NK-92 (cell line): ENCODE measurements around the gene MYL6B.

ENCODE experiments used
- DNase-seq: peaks from one replicate; lab custom pipeline; 2025; ENCODE audit not compliant: unreplicated experiment; lab: John Stamatoyannopoulos, UW

MYL6B gene

DNA sequence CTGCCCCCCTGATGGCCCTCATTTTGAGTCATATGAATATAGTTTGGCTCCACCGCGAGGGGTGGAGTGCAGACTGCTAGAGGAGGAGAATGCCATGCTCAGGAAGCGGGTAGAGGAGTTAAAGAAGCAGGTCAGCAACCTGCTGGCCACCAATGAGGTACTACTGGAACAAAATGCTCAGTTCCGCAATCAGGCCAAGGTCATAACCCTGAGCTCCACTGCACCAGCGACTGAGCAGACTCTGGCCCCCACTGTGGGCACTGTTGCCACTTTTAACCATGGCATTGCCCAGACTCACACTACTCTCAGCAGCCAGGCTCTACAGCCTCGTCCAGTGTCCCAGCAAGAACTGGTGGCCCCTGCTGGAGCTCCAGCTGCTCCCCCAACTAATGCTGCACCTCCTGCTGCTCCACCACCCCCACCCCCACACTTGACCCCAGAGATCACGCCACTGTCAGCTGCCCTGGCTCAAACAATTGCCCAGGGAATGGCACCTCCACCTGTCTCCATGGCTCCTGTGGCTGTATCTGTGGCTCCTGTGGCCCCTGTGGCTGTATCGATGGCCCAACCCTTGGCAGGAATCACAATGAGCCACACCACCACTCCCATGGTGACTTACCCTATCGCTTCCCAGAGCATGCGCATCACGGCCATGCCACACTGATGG is 31.1 kb upstream of the MYL6B start:
- DNase-seq = no peak

GRCh38 chr12:56122637-56123036 is 29.8 kb upstream of the MYL6B start:
- DNase-seq = no peak

GRCh38 chr12:56124133-56124532 is 28.3 kb upstream of the MYL6B start:
- no peak for DNase-seq

- DNase-seq = no peak
These were observed 25.6 kb upstream of the MYL6B start for GRCh38 chr12:56126732-56127239.

DNA sequence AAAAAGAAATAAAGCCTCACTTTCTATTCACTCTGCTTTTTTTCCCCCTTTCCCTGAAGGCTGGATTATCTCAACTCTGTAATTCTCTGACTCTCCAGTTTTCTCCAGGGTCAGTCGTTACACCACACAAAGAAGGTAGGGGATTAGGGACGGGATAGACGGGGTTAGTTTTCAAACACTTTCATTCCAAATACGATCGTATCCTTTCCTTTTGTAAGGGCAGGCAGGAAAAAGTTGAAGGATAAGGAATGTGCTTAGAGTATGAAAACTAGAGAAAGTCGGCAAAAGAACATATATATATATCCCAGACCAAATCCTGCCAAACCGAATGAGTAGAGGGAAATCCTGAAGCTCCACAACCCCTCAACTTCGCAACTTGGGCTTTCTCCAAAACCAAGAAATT is 24.9 kb upstream of the MYL6B start:
- no peak for DNase-seq

GRCh38 chr12:56127888-56128669 is 24.3 kb upstream of the MYL6B start, which contains the start of gene ESYT1:
Gene ESYT1, plus strand, starts transcription at chr12:56128267. Its CDS starts 53 bp downstream, at chr12:56128320.
- DNase-seq = peak; percentile 93

GRCh38 chr12:56128670-56129205 is 23.6 kb upstream of the MYL6B start:
- no peak for DNase-seq

- DNase-seq = no peak
These were observed 23.0 kb upstream of the MYL6B start for GRCh38 chr12:56129206-56129941.

DNA sequence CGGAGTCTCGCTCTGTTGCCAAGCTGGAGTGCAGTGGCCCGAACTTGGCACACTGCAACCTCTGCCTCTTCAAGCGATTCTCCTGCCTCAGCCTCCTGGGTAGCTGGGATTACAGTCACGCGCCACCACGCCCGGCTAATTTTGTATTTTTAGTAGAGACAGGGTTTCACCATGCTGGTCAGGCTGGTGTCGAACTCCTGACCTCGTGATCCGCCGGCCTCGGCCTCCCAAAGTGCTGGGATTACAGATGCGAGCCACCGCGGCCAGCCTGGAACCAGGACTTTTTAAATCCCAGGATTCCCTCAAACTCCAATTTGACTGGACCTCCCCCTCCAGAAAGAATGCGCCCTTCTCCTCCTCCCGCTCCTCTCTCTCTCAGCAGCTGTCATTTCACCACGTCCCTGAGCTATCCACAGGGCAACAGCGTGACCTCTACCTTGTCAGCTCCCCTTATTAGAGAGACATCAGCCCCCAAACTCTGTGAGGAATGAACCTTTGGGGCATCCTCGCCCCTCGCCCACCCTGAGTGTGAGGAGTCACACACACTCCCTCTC is 22.4 kb upstream of the MYL6B start:
- DNase-seq = no peak

- no peak for DNase-seq
These were observed 21.5 kb upstream of the MYL6B start for GRCh38 chr12:56130876-56131275.

DNA sequence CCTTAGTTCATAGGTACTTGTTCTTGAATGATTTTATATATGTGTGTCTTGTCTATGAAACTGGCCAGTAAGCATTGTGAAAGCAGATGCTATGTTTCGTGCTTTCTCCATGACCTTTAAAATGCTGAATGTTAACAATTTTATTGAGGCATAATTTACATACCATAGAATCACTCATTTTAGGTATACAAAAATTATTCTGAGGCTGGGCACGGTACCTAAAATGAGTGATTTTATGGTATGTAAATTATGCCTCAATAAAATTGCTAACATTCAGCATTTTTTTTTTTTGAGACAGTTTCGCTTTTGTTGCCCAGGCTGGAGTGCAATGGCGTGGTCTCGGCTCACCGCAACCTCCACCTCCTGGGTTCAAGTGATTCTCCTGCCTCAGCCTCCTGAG is 17.5 kb upstream of the MYL6B start:
- no peak for DNase-seq

DNA sequence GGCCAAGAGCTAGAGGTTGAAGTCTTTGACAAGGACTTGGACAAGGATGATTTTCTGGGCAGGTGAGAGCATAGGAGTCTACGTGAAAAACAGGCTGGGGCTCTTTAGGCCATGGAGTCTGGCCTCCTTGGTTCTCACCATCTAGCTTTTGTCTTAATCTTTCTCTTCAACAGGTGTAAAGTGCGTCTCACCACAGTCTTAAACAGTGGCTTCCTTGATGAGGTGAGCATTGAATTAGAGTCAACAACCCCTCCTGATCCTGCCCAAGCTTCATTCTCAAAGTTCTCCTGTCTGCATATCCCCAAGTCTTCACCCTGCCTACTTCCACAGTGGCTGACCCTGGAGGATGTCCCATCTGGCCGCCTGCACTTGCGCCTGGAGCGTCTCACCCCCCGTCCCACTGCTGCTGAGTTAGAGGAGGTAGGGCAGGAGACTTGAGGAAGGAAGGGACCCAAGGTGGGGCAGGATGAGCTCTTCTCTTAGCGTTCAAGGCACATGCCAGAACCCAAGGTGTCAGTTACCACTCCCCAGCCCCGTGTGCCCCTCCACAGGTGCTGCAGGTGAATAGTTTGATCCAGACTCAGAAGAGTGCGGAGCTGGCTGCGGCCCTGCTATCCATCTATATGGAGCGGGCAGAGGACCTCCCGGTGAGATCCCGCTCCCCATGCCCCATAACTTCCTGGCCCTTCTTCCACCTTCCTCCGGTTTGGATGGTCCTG is 14.4 kb upstream of the MYL6B start:
- no peak for DNase-seq

GRCh38 chr12:56141946-56142784 is 10.2 kb upstream of the MYL6B start:
- DNase-seq = no peak

DNA sequence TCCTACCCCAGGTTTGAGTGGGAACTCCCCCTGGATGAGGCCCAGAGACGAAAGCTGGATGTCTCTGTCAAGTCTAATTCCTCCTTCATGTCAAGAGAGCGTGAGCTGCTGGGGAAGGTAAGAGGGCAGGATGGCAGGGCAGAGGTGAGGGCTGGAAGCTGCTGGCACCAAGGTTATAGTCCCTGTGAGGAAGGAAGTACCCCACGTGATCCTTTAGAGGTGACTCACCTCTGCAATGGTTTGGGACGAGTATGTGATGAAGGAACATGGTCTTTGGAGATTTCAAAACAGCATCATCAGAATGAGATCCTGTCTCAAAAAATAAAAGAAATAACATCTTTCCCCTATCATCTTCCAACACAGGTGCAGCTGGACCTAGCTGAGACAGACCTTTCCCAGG is 9.2 kb upstream of the MYL6B start:
- no peak for DNase-seq

DNA sequence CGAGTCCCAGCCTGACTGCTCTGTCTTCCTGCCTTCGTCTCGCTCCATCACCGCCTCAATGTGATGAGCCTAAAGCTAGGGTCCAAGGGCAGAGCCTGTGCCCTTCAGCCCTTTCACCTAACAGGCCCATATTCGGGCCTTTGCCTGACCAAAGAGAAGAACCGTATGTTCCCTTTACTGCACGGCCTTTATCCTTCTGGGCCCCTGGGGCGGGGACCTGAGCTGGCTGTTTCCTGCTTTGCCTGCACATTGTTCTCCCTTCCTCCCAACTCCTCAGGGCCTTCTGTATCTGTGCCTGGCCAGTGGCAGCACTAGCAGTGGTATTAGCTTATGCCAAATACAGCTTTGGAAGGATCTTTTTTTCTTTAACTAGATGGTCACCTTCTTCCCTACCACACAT is 8.5 kb upstream of the MYL6B start:
- no peak for DNase-seq

DNA sequence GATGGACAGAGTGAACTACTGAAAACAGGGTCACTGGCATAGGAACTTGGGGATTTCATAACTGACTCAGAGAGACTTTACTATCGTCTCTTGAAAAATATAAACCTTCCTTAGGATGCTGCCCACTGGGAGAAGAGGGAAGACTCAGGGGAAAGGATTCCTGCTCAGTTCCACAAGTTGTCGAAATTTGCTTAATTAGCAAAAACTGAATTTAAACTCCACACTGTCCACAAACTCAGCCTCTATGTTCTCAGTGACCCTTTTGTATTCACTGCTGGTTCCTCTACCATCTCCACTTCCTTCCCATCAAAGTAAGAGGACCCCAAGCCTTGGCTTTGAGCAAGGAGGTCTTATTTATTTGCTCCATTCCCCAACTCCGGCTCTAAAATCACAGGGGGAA is 7.2 kb upstream of the MYL6B start:
- DNase-seq = no peak

DNA sequence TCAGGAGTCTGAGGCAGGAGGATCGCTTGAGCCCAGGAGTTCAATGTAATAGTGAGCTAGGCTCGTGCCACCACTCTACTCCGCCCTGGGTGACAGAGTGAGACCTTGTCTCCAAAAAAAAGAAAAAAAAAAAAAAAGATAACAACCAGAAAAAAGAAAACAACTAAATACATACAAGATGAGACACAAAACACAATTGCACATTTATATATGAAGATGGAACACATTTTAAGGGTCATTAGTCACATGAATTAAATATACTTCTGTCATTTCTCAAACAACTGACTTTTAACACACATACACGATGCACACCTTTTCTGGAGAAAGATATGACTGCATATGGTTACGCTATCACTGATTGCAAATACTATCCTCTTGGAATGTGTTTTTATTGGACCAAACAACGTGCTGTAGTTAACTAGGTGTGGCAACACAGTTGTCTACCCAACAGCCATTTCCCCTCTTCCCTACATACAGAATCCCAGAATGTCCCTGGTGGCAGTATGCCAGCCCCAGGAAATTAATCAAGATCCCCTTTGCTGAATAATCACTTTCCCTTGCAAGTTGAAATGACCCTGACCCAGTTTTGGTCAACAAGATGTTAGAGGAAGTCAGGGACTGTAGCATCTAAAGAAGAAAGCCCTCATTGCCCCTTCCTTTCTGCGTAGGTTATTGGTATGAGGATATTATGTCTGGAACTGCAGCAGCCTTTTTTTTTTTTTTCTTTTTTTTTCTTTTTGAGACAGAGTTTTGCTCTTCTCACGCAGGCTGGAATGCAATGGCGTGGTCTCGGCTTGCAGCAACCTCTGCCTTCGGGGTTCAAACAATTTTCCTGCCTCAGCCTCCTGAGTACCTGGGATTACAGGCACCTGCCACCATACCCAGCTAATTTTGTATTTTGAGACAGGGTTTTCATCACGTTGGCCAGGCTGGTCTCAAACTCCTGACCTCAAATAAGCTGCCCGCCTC is 5.6 kb upstream of the MYL6B start:
- DNase-seq = no peak

DNA sequence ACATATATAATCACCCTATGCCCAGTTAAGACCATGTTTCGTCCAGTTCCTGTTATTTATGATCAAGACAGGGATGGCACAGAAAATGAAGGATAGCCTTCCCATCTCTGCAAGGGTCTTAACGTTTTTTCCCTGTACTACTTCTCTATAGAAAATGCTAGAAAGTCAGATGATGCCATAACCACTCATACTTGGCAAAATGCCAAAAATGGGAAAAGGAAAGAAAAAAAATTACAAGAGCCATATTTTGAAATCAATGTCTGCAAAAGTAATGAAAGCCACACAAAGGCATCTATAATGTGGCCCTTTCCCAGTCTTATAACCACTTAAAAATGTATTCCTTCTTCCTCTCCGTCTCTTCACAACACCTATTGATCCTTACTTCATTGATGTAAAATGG is 1.8 kb upstream of the MYL6B start:
- DNase-seq = no peak
